ENCODE measurements around the gene PRG2.
"Not testable (repeated sequence)": the region's sequence is repeated elsewhere in the genome, so short reads cannot be mapped to it uniquely, and the experiment has no call there.

The PRG2 gene

GRCh38 chr11:57364851-57365660 is 25.4 kb downstream of the PRG2 start:
- DNase-seq = no peak

GRCh38 chr11:57363131-57364080 is 27.0 kb downstream of the PRG2 start:
- no peak for DNase-seq

DNA sequence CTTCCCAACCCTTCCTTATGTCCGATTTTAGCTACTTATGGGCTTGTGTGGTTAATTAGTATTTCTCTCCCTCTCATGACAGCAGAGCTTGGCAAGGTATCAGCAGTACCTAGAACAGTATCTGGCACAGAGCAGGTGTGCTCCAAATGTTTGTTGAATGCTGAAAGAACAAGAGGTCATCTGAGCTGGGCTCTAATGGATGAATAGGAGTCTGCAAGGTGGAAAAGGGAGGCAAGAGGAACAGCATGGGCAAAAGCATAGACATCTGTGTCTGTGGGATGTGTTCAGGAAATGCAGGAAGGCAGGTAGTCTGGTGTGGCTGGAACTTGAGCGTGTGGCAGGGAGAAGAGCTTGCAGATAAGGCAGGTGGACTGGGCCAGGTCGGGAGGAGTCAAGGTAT is 28.5 kb downstream of the PRG2 start:
- no peak for DNase-seq

DNA sequence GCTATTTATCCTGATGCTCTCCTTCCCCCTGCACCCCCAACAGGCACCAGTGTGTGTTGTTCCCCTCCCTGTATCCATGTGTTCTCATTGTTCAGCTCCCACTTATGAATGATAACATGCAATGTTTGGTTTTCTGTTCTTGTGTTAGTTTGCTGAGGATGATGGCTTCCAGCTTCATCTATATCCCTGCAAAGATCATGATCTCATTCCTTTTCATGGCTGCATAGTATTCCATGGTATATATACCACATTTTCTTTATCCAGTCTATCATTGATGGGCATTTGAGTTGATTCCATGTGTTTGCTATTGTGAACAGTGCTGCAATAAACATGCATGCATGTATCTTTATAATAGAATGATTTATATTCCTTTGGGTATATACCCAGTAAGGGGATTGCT is 29.0 kb downstream of the PRG2 start:
- DNase-seq = not testable (repeated sequence)

GRCh38 chr11:57360991-57361390 is 29.5 kb downstream of the PRG2 start:
- DNase-seq = no peak

DNA sequence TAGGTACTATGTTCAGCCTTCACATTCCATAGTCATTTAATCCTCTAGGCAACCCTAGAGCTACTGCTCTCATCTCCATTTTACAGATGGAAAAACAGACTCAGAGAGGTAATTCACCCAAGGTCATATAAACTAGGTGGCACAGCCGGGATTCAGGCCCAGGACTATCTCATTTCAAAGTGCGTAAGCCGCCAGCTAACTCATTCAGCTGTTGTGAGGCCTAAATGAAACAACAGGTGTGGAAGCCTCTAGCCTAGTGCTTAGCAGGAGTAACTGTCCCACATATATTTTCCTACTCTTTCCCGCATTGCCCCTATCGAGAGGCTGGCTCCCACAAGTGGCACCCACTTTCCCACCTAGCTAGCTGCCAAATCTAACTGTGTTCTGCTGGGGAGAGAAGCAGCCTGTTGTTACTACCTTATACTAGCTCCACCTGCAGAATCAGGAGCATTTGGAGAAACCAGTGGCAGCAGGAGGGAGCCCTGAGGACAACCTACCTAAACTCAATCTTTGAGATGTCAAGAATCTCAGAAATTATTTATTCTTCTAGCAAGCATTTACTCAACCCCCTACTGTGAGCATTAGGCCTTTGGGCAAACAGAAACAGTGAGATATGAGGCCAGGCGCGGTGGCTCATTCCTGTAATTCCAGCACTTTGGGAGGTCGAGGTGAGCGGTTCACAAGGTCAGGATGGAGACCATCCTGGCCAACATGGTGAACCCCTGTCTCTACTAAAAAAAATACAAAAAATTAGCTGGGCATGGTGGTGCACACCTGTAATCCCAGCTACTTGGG is 30.4 kb downstream of the PRG2 start:
- no peak for DNase-seq

DNA sequence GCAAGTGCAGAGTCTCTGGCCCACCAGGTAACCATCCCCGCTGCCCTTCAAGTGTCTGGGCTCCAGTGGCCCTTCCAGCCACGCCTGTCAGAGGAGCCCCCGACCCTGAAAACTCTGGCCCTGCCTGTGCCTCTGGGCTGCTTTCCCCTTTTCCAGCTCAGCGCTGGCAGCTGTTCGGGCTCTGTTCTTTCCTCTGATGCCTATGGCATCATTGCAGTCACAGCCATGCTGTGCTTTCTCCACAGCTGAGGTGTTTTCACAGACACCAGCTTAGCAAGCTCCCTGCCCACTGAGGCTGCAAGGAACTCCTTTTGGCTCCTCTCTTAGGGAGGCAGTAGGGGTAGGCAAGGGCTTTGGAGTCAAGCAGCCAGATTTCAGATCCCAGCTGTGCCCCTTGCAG is 31.1 kb downstream of the PRG2 start:
- no peak for DNase-seq

- no peak for DNase-seq
These were observed 31.5 kb downstream of the PRG2 start for GRCh38 chr11:57358991-57359390.

- no peak for DNase-seq
These were observed 31.9 kb downstream of the PRG2 start for GRCh38 chr11:57358543-57358961.

DNA sequence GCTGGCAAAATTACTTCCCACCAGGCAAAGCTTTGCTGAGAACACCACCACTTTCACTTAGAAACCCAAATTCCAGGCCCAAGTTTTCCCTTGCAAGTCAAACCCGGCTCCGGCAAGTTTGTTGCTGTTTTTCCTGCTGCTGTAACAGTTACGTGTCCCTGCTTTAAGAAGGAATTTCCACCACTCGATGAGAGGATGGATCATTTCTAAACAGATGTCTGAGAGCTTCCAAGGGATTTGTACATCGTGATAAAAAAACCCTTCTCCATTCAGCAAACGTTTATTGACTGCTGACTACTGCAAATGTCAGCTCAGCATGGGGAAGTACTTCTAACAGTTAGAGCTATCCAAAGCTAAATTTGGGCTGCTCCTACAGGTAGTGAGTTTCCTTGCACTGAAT is 32.6 kb downstream of the PRG2 start:
- no peak for DNase-seq

DNA sequence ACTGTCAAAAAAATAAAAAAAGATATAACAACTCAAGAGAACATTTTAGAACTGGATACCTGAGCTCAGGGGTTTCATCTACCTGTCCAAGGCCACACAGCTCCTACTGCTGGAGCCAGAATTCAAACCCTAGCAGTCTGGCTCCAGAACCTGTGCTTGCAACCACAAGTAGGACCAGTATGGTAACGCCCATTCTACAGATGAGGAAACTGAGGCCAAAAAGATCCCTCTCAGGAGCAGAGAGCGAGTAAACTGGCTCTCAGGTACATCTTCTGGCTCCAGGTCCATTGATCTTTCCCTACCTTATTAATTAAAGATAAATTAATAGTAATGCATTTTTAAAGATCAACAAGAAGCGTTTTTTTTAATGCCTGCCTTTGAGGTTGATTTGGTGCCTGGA is 33.1 kb downstream of the PRG2 start:
- DNase-seq = no peak

DNA sequence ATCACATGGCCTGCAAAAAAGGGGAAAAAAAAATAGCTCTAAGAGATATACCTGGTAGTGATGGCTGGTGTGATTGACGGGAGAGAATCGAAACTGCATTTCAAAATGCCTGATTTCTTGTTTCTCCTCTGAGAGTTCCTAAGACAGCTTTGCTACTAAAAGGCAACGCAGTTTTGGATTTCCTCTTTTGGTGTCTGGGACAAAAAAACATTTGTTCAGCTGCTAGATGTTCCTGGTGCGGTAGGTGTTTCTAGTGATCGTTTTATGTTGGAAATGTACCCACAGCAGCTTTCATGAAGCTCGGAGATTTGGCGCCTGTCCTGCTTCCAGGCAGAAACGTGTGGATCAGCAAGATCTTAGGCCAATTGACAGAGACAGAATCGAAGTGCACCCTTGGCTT is 34.2 kb downstream of the PRG2 start:
- no peak for DNase-seq

GRCh38 chr11:57354699-57355098 is 35.8 kb downstream of the PRG2 start:
- no peak for DNase-seq

GRCh38 chr11:57353852-57354251 is 36.6 kb downstream of the PRG2 start:
- no peak for DNase-seq

DNA sequence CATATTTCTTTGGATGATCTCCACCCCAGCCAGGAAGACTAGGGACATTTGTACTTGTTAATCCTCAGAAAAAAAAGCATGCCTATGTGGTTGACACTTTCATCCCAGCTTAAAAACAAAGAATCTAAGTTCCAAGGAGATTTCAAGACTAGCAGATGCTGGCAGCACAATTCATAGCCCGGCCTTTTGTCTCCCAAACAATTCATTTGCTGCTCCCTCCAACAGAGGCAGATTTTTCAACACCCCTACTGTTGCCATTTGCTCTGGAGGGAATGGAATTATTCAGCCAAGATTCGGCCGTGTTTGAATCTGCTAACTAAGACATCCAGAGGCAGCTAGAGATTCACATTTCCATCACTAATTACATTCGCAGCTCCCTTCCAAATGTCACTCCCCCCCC is 37.0 kb downstream of the PRG2 start:
- DNase-seq = no peak

DNA sequence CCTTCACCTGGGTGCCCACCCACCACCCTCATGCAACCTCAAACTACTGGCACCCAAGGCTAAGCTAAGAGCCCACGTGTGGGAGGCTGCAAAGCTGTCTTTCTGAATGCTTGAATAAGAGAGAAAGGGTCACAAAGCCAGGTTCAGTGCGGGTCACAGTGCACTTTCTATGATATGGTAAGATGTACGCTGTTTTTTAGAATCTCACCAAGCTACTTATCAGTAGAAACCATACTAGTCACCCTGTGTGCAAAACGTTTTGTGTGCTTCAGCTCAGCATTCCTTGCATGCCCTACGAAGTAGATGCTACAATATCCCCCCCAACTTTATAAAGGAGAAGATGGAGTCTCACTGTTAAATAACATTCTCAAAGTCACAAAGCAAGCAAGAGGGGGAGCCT is 37.4 kb downstream of the PRG2 start:
- DNase-seq = no peak

DNA sequence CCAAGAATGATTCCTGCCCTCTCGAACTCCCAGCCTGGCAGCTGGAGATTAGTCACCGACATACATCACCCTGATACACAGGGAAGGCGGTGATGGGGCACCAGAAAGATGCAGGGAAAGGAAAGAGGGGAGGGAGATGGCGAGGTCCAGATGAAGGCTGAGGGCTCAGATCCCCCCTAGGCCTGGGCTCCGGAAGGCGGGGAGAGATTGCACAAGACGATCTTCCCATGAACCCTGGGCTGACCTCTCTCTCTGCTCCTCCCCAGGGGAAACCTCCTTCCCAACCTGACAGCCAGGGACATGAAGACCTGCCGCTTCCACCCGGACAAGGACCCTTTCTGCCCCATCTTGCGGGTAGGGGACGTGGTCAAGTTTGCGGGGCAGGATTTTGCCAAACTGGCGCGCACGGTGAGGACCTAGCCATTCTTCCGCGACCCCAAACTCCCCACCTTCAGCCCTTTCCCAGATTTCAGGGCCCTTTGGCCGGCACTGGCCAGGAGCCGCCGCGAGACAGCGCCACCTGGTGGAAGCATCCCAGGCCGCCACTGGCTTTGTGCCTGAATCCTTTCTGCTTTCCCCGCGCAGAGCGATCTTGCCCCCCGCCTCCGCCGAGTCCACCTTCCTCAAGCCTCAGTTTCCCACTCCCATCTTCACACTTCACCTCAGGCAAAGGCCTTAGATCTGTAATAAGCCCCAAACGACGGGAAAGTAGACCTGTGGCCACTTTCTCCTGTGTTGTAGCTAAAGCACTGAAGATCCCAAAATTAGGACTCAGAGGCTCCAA is 40.8 kb downstream of the PRG2 start:
- DNase-seq = peak; percentile 61

DNA sequence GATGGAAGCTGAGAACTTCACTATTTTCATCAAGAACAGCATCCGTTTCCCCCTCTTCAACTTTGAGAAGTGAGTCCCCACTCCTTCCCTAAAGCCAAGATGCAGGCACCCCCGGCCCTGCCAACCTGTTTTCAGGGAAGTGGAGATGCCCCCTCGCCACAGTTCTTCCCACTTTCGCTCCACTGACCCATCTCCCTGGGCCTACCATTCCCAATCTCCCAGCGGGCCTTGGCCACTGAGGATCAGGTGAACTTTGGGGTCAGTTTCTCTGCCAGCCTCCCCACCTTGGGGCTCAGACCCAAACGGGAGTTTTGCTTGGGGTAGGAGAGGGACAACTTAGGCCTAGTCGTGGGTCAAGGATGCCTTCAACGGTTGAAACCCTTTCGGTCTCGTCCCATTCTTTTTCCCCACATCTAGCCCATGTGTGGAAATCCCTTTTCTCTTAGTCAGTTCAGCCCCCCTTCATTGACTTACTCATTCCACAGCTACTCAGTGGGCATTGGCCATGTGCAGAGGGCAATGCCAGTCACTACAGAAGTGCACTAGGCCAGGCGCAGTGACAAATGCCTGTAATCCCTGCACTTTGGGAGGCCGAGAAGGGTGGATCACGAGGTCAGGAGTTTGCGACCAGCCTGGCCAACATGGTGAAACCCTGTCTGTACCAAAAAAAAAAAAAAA is 41.7 kb downstream of the PRG2 start:
- no peak for DNase-seq

- no peak for DNase-seq
These were observed 42.4 kb downstream of the PRG2 start for GRCh38 chr11:57348052-57348451.

GRCh38 chr11:57347336-57347735 is 43.1 kb downstream of the PRG2 start:
- DNase-seq = no peak

DNA sequence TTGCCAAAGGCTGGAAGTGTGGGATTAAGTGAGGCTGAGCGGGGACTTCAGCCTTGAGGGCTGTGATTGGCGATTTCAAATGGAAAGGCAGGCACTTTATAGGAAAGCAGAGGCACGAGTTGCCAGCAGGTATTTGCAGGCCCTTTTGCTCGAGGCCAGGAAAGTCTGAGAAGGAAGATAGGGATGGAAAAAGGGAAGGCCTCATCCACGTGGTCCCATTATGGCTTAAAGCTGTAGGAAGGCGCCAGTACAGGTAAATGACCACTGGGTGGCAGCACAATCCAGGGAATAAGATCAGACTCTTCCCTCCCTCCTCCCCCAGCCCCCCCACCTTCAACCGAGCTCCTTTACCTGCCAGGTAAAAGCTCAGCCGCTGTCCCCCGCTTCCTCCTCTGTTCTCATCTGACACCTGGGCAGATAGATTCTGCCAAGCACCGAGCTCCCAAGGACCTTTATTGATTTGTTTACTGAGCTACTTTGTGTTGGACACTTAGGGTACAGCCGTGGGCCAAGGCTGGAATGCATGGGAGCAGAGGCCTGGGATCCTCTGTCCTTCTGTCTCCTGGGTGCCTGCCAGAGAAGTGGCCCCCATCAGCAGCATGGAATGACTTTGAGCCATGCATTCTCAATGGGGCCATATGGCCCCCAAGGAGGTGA is 44.8 kb downstream of the PRG2 start:
- peak; percentile 69 for DNase-seq
